M059J (cell line): ENCODE measurements around the gene CERS4. TPM values are rescaled to one million over a fixed set of nuclear protein-coding genes. Genes with fewer than 3 reads are reported as not detected.
"Not testable (repeated sequence)": the region's sequence is repeated elsewhere in the genome, so short reads cannot be mapped to it uniquely, and the experiment has no call there.

Experiments
- DNase-seq: peaks from one replicate; pipeline ENCODE4 v3.0.0-alpha.2; 2012; ENCODE audit warnings: low read depth
- total RNA-seq: library from RNA; depleted of rRNA; stranded (reverse); fragments of >200 nt; shearing (Covaris generic); gene quantifications from 2 replicates; pipeline ENCODE4 v1.2.3, GENCODE V29; 2014

The CERS4 gene
- total RNA-seq, 1 experiment from 2014 or later, result 3.6 TPM

- DNase-seq, result no peak
These were observed 34.0 kb downstream of the CERS4 start for GRCh38 chr19:8243146-8243545.

- DNase-seq, result no peak
These were observed 35.3 kb downstream of the CERS4 start for GRCh38 chr19:8244442-8244841.

GRCh38 chr19:8245869-8246835, 37.0 kb downstream of the CERS4 start:
- no peak for DNase-seq

GRCh38 chr19:8247129-8247890, 38.1 kb downstream of the CERS4 start:
- not testable (repeated sequence) for DNase-seq

GRCh38 chr19:8248348-8249328, 39.5 kb downstream of the CERS4 start:
- DNase-seq, result no peak

GRCh38 chr19:8250596-8250995, 41.4 kb downstream of the CERS4 start:
- DNase-seq, result no peak

- DNase-seq, result peak; percentile 50
These were observed 41.9 kb downstream of the CERS4 start for GRCh38 chr19:8251025-8251472.

GRCh38 chr19:8252922-8253589, 43.9 kb downstream of the CERS4 start:
- DNase-seq, result peak; percentile 70

GRCh38 chr19:8253678-8254077, 44.5 kb downstream of the CERS4 start:
- no peak for DNase-seq

GRCh38 chr19:8254286-8255001, 45.3 kb downstream of the CERS4 start:
- no peak for DNase-seq

GRCh38 chr19:8255426-8256125, 46.4 kb downstream of the CERS4 start:
- no peak for DNase-seq

- DNase-seq, result no peak
These were observed 47.3 kb downstream of the CERS4 start for GRCh38 chr19:8256276-8257051.

- no peak for DNase-seq
These were observed 47.9 kb downstream of the CERS4 start for GRCh38 chr19:8257052-8257443.

GRCh38 chr19:8259142-8259921, 50.2 kb downstream of the CERS4 start:
- no peak for DNase-seq

- no peak for DNase-seq
These were observed 50.7 kb downstream of the CERS4 start for GRCh38 chr19:8259922-8260247.

GRCh38 chr19:8261347-8261746, 52.2 kb downstream of the CERS4 start:
- DNase-seq, result no peak

GRCh38 chr19:8261881-8262280, 52.7 kb downstream of the CERS4 start:
- no peak for DNase-seq

- no peak for DNase-seq
These were observed 53.3 kb downstream of the CERS4 start for GRCh38 chr19:8262431-8262830.
